HEK293T (cell line): ENCODE measurements around the gene ACY1.

ENCODE experiments used
- ARNT ChIP-seq: fragments of 450-650 bp; IDR thresholded peaks from 2 replicates; pipeline ENCODE4 v1.6.1; 2017; ENCODE audit warnings: mild to moderate bottlenecking
- ELF4 ChIP-seq: fragments of 450-650 bp; IDR thresholded peaks from 2 replicates; pipeline ENCODE4 v1.6.1; 2017; ENCODE audit warnings: antibody characterized with exemption
- FOXM1 ChIP-seq: fragments of 450-650 bp; IDR thresholded peaks from 2 replicates; pipeline ENCODE4 v1.6.1; 2017; ENCODE audit warnings: mild to moderate bottlenecking, borderline replicate concordance
- ZNF384 ChIP-seq: fragments of 450-650 bp; IDR thresholded peaks from 2 replicates; pipeline ENCODE4 v1.6.1; 2016
- TF ChIP-seq, protein P1 (sequence below): fragments of 450-650 bp; IDR thresholded peaks from 2 replicates; pipeline ENCODE4 v1.6.1; 2016

DNA sequence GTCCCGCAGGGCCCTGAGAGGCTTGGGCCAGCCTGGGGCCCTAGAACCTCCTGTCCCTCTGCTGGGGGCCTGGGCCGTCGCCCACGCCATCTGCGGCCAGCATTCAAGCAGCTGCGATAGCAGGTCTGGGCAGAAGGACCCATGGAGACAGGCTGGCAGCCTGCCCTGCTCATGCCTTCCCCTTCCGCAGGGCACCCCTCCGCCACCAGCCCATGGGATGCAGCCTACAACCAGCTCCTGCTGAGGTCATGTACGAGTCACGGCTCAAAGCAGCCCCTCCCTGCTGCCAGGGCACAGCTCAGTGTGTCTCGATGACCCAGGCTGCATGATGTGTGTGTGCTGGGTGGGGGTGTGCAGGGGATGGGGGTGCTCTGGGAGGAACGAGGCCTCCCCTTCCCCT, 45.2 kb downstream of the ACY1 start:
- TF ChIP-seq ELF4 = no peak
- TF ChIP-seq, protein P1, sequence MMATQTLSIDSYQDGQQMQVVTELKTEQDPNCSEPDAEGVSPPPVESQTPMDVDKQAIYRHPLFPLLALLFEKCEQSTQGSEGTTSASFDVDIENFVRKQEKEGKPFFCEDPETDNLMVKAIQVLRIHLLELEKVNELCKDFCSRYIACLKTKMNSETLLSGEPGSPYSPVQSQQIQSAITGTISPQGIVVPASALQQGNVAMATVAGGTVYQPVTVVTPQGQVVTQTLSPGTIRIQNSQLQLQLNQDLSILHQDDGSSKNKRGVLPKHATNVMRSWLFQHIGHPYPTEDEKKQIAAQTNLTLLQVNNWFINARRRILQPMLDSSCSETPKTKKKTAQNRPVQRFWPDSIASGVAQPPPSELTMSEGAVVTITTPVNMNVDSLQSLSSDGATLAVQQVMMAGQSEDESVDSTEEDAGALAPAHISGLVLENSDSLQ = no peak
- no peak for TF ChIP-seq ARNT
- TF ChIP-seq ZNF384 = no peak
- no peak for TF ChIP-seq FOXM1
